SU-DHL-6 (cell line): ENCODE data around the gene TRAPPC10.

Experiments
- H2AFZ ChIP-seq: fragments of 200-600 bp; sonication (generic); 2 replicates; pipeline ENCODE4 v1.6.1; 2014; ENCODE audit warnings: low read depth, mild to moderate bottlenecking, moderate library complexity, mixed read lengths, antibody characterized with exemption, low read length; ENCODE audit not compliant: severe bottlenecking
- H3F3A ChIP-seq: fragments of 200-600 bp; shearing (Covaris generic); 2 replicates; pipeline ENCODE4 v1.6.0; 2016; ENCODE audit warnings: antibody characterized with exemption, mild to moderate bottlenecking; ENCODE audit not compliant: insufficient read depth
- H3K27ac ChIP-seq: fragments of 200-600 bp; sonication (generic); 2 replicates; pipeline ENCODE4 v1.5.1; 2016; ENCODE audit warnings: low read depth, mild to moderate bottlenecking, low read length, moderate library complexity, mixed read lengths
- H3K27me3 ChIP-seq: fragments of 200-600 bp; sonication (generic), shearing (Covaris generic); 2 replicates; pipeline ENCODE4 v1.6.0; 2014; ENCODE audit warnings: mild to moderate bottlenecking, low read length
- H3K36me3 ChIP-seq: fragments of 200-600 bp; sonication (generic); 2 replicates; pipeline ENCODE4 v1.6.1; 2014; ENCODE audit warnings: mild to moderate bottlenecking, low read length, mixed read lengths
- H3K4me2 ChIP-seq: fragments of 300-600, 200-600 bp; shearing (Covaris generic), sonication (generic); 2 replicates; pipeline ENCODE4 v1.6.0; 2014; ENCODE audit warnings: low read length, low read depth, mild to moderate bottlenecking; ENCODE audit not compliant: poor library complexity, severe bottlenecking
- H3K4me3 ChIP-seq: fragments of 200-600 bp; sonication (generic); 2 replicates; pipeline ENCODE4 v1.5.1; 2014; ENCODE audit warnings: antibody characterized with exemption, low read length, mild to moderate bottlenecking, mixed read lengths; ENCODE audit not compliant: insufficient read depth, poor library complexity, severe bottlenecking
- H3K79me2 ChIP-seq: fragments of 200-600 bp; sonication (generic); 2 replicates; pipeline ENCODE4 v1.6.1; 2014; ENCODE audit warnings: mild to moderate bottlenecking, low read length, moderate library complexity; ENCODE audit not compliant: insufficient read depth
- H3K9ac ChIP-seq: fragments of 200-600 bp; sonication (generic); 2 replicates; pipeline ENCODE4 v1.7.0; 2014; ENCODE audit warnings: mild to moderate bottlenecking, low read length
- H3K9me2 ChIP-seq: fragments of 200-600 bp; sonication (generic); replicated peaks from 2 replicates; pipeline ENCODE4 v1.6.1; 2014; ENCODE audit warnings: low read length; ENCODE audit not compliant: insufficient read depth
- H3K9me3 ChIP-seq: fragments of 200-600 bp; sonication (generic); 2 replicates; pipeline ENCODE4 v1.6.1; 2014; ENCODE audit warnings: low read length, mixed read lengths; ENCODE audit not compliant: insufficient read depth
- H4K20me1 ChIP-seq: fragments of 200-600 bp; sonication (generic); 2 replicates; pipeline ENCODE4 v1.6.1; 2014; ENCODE audit warnings: low read depth, mild to moderate bottlenecking, antibody characterized with exemption, low read length, moderate library complexity, mixed read lengths
- EZH2phosphoT487 ChIP-seq: fragments of 200-600 bp; sonication (generic), shearing (Covaris generic); conservative IDR thresholded peaks from 2 replicates; pipeline ENCODE4 v1.6.1; 2018; ENCODE audit warnings: mild to moderate bottlenecking, antibody characterized with exemption, low read length, moderate library complexity, mixed read lengths
- TF ChIP-seq, protein P1 (sequence below): fragments of 200-600 bp; sonication (generic); IDR thresholded peaks from one replicate; pipeline ENCODE4 v1.5.1; 2017; ENCODE audit warnings: antibody characterized with exemption, mild to moderate bottlenecking, low read length, moderate library complexity; ENCODE audit not compliant: insufficient read depth, poor library complexity, severe bottlenecking

Gene TRAPPC10

DNA sequence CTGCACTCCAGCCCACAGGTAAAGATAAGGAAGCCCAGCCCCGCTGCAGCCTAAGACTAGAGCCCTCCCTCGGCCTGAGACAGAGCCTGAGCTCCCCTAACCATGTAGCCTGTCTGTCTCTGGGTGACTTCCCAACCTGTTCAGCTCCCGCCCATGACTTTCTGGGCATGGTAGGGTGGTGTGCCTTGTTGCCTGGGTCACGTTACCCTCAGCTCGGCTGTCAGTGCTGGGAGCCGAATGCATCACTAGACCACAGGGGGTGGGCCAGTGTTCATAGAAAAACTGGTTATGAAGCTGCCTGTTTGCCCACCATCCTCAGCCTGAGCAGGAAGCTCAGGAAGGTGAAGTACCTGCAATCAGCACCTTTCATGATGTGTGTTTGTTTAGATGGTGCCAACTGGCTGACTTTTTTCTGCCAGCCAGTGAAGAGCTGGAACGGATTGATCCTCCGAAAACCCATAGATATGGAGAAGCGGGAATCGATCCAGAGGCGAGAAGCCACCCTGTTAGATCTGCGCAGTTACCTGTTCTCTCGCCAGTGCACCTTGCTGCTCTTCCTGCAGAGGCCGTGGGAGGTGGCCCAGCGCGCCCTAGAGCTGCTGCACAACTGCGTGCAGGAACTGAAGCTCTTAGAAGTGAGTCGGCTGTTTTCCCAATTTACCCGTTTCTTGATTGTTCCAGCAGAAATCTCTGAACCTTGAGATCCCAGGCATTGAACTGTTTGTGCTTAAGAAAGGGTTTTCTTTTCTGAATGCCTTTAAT lies 51.2 kb downstream of the TRAPPC10 start:
- Histone ChIP-seq H3K4me2 (no peak overlapping the region), H3K9ac (no peak overlapping the region), H3K4me3 (no peak overlapping the region), H2AFZ (no peak overlapping the region), H3K79me2 (peaks cover 8% of the 10 kb centered on the region), H3F3A (no peaks in the 10 kb centered on the region), H3K27ac (no peak overlapping the region), H3K27me3 (no peaks in the 10 kb centered on the region), H3K36me3 (peaks cover 4% of the 10 kb centered on the region; the same call in 1 of the 2 replicates), H4K20me1 (no peaks in the 10 kb centered on the region; the same call in 1 of the 2 replicates), H3K9me2 (no peaks in the 10 kb centered on the region), H3K9me3 (no peaks in the 10 kb centered on the region)
- no peak for TF ChIP-seq EZH2phosphoT487
- TF ChIP-seq, protein P1, sequence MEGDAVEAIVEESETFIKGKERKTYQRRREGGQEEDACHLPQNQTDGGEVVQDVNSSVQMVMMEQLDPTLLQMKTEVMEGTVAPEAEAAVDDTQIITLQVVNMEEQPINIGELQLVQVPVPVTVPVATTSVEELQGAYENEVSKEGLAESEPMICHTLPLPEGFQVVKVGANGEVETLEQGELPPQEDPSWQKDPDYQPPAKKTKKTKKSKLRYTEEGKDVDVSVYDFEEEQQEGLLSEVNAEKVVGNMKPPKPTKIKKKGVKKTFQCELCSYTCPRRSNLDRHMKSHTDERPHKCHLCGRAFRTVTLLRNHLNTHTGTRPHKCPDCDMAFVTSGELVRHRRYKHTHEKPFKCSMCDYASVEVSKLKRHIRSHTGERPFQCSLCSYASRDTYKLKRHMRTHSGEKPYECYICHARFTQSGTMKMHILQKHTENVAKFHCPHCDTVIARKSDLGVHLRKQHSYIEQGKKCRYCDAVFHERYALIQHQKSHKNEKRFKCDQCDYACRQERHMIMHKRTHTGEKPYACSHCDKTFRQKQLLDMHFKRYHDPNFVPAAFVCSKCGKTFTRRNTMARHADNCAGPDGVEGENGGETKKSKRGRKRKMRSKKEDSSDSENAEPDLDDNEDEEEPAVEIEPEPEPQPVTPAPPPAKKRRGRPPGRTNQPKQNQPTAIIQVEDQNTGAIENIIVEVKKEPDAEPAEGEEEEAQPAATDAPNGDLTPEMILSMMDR = no peak

DNA sequence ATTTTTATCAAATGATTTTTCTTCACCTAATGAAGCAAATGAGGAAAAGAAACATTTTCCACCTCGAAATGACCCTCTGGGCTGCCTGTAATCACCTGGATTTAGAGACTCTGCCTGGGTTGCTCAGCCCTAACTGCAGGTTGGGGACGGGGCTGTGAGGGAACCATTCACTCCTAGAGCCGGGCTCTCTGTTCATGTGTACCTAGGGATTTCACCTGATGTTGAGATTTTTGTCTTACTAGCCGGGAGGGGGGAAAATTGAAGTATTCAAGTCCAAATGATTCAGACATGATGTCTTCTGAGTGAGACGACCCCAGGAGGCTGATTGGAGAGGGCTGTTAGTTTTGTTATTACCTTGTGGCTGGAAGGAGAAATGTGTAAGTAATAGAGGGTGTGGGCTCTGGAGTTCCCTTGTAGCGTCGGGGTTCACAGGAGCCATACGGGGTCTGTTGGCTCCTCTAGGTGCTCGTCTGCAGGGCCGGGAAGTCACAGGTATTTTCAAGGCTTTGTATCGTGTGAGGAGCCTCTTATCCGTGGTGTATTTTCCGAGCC lies 52.8 kb downstream of the TRAPPC10 start:
- no peak overlapping the region for H3K4me3 ChIP-seq
- no peak overlapping the region for H2AFZ ChIP-seq
- H3K9me3 ChIP-seq = no peaks in the 10 kb centered on the region
- H3K27me3 ChIP-seq = no peaks in the 10 kb centered on the region
- H3K4me2 ChIP-seq = no peak overlapping the region
- peaks cover 4% of the 10 kb centered on the region; the same call in 1 of the 2 replicates for H3K36me3 ChIP-seq
- H3K9me2 ChIP-seq = no peaks in the 10 kb centered on the region
- H4K20me1 ChIP-seq = no peaks in the 10 kb centered on the region; the same call in 1 of the 2 replicates
- H3K27ac ChIP-seq = no peak overlapping the region
- H3F3A ChIP-seq = no peaks in the 10 kb centered on the region
- H3K79me2 ChIP-seq = peaks cover 8% of the 10 kb centered on the region
- H3K9ac ChIP-seq = no peak overlapping the region
- no peak for TF ChIP-seq EZH2phosphoT487
- TF ChIP-seq, protein P1 = no peak

DNA sequence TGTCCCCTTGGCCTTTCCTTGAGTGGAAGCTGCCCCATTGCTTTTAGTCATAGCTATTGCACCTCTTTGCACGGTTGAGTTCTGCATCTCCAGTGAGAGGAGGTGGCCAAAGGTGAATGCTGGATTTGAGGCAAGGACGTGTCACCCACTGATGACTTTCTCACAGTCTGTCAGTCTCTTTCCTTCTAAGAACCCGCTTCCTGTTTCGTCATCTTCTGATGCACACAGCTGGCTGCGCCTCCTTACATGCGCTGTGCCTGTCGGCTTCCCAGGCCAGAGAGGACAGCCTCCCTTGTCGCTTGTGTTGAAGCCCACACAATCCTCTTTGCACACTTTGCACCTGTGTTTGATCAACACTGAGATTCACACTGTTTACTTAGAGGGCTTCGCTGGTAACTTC lies 53.3 kb downstream of the TRAPPC10 start:
- Histone ChIP-seq H3K27ac (no peak overlapping the region), H3K36me3 (peaks cover 4% of the 10 kb centered on the region; the same call in 1 of the 2 replicates), H3K79me2 (peaks cover 8% of the 10 kb centered on the region), H3K4me2 (no peak overlapping the region), H2AFZ (no peak overlapping the region), H4K20me1 (no peaks in the 10 kb centered on the region; the same call in 1 of the 2 replicates), H3F3A (no peaks in the 10 kb centered on the region), H3K9me3 (no peaks in the 10 kb centered on the region), H3K9me2 (no peaks in the 10 kb centered on the region), H3K4me3 (no peak overlapping the region), H3K27me3 (no peaks in the 10 kb centered on the region), H3K9ac (no peak overlapping the region)
- TF ChIP-seq, protein P1 = no peak
- TF ChIP-seq EZH2phosphoT487 = no peak
